Adrenal gland (tissue), 12 donors: ENCODE measurements around the gene ANGPTL4. TPM values are rescaled to one million over a fixed set of nuclear protein-coding genes. Genes with fewer than 3 reads are reported as not detected.

Source experiments
- DNase-seq, 7 donors: peaks; one replicate each; pipeline ENCODE4 v3.0.0-alpha.2; 2019 to 2020
- H3K27ac ChIP-seq, 5 donors: fragments of 200-600 bp; sonication (generic) in 4 of 5; 1 replicate in 3 of 5; 2 replicates in 2 of 5; pipeline versions ENCODE4 v1.5.1 to v1.8.0; 2016 to 2020; ENCODE audit warnings: mild to moderate bottlenecking in 1 of 5
- H3K27me3 ChIP-seq: fragments of 200-600 bp; 2 replicates; pipeline ENCODE4 v1.8.0; 2021
- H3K36me3 ChIP-seq, 2 donors: fragments of 200-600 bp; replicated peaks in 1 of 2; 1 replicate in 1 of 2; 2 replicates in 1 of 2; pipeline versions ENCODE4 v1.5.1 to v1.8.0; 2018 to 2022
- H3K4me1 ChIP-seq, 2 donors: fragments of 200-600 bp; replicated peaks in 1 of 2; 1 replicate in 1 of 2; 2 replicates in 1 of 2; pipeline versions ENCODE4 v1.5.1 to v1.8.0; 2018 to 2021
- H3K4me3 ChIP-seq, 4 donors: fragments of 200-600 bp; sonication (generic) in 3 of 4; one replicate each; pipeline ENCODE4 v1.5.1; 2016 to 2018
- H3K9me3 ChIP-seq, 3 donors: fragments of 200-600 bp; sonication (generic) in 1 of 3; replicated peaks in 1 of 3; 1 replicate in 2 of 3; 2 replicates in 1 of 3; pipeline versions ENCODE4 v1.5.1 to v1.8.0; 2016 to 2021
- CTCF ChIP-seq, 6 experiments: fragments of 450-650 bp in 4 of 6; fragments of 200-600 bp in 2 of 6; sonication (generic) in 1 of 6; IDR thresholded peaks; 1 replicate in 5 of 6; 2 replicates in 1 of 6; pipeline versions ENCODE4 v1.5.1 to v1.8.0; 2016 to 2021; ENCODE audit warnings: antibody characterized with exemption in 6 of 6, mild to moderate bottlenecking in 2 of 6, moderate library complexity in 1 of 6
- POLR2A ChIP-seq, 2 donors: fragments of 450-650 bp; IDR thresholded peaks; one replicate each; pipeline ENCODE4 v1.6.1; 2017; ENCODE audit warnings: antibody characterized with exemption in 2 of 2, mild to moderate bottlenecking in 2 of 2, moderate library complexity in 1 of 2
- WGBS, 4 donors: extraction: QIAGEN DNeasy Blood & Tissue Kit in 2 of 4; methylation state at CpG; one replicate each; pipeline versions ENCODE4 v1.1.5 to v1.1.7; 2013 to 2017; 5-methylcytosine and 5-hydroxymethylcytosine counted together
- intact Hi-C, 2 donors: fragments of 100-400 bp; cut with DNase I; formaldehyde crosslinking; loops; one replicate each; pipeline versions ENCODE4 v1.14.1 to v1.15.0; 2022 to 2023
- polyA plus RNA-seq, 3 donors: library from polyadenylated mRNA; stranded (reverse); fragments of 200-250 nt in 2 of 3; fragments of 350-450 nt in 1 of 3; fragmentation: Illumina TruSeq in 1 of 3; extraction: RNeasy Lipid Tissue Mini Kit (QIAGEN cat#74804) in 1 of 3; gene quantifications; one replicate each; pipeline ENCODE4 v1.2.3, GENCODE V29; 2013 to 2014
- total RNA-seq, 9 donors: library from RNA; depleted of rRNA in 4 of 9; stranded (reverse); fragments of >200 nt in 4 of 9; fragments of 120-200 nt in 1 of 9; fragmentation: NEBNext Ultra II Directional in 1 of 9; extraction: Animal tissue kit (Norgen Biotek cat#: 25700) in 1 of 9; gene quantifications; one replicate each; pipeline versions ENCODE4 v1.1.0 to v1.2.4, GENCODE V29; 2013 to 2023
- donor health status: healthy with polysubstance abuse.
- donor health status: Bipolar disorder and iron deficiency.
- donor health status: DM: yes; HTN: yes; CAD: no.
- donor health status: DM: no; HTN: no; CAD: no.
- donor health status: DM: no; HTN: no; CAD: no.
- donor health status: DM: yes; HTN: yes; CAD: no.

Gene ANGPTL4
- total and polyA plus RNA-seq, 12 donors = 0.33 to 141 (median 27.1) TPM

- intact Hi-C loops = loop anchor here (5.0 to 10.0 kb wide), 2 partner anchors 94 to 172 kb away; no protein-coding TSS in a partner anchor
- Histone ChIP-seq H3K27ac (peak within 1 kb of the TSS in 2 of 5 donors; percentile 55 to 85), H3K4me1 (peaks cover 3 to 31% of the 10 kb centered on the region in 2 donors), H3K4me3 (peak within 1 kb of the TSS; percentile 27 to 98 (median 62)), H3K36me3 (no peaks in the 10 kb centered on the region), H3K27me3 (no peaks in the 10 kb centered on the region), H3K9me3 (no peaks in the 10 kb centered on the region)
- WGBS, 4 donors = 2 to 21% (median 7%) methylated on average over 20 to 89 of the region's 89 CpGs
- TF ChIP-seq POLR2A (IDR thresholded peaks at IDR 0.05) = peak in 1 of 2 donors; percentile 74
- peak; percentile 40 to 67 (median 53) for TF ChIP-seq CTCF (IDR thresholded peaks at IDR 0.05)
- peak; percentile 97 to 98 (median 97) for DNase-seq
Observed at GRCh38 chr19:8412783-8413628, 49.1 kb downstream of the ANGPTL4 start, which contains the start of gene MARCHF2. TSS of gene MARCHF2 (plus strand) at chr19:8413305. CDS start at chr19:8421841, 8,536 bp downstream.

DNA sequence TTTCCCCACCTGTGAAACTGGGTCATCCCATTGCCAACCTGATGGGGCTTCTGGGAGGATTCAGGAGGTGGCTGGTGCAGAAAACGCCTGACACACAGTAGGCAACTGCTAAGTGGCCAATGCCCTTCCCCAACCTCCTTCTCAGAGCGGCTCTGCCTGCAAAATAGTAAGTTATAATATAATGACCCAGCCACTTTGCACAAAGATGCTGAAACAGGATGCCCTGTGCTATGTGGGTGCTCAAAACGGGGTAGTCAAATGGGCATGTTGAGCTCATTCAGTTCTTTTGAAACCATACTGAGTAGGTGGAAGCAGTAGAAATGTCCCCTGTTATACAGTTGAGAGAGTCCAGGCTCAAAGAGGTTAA lies 49.7 kb downstream of the ANGPTL4 start:
- Histone ChIP-seq H3K4me1 (peaks cover 3 to 36% of the 10 kb centered on the region in 2 donors), H3K27me3 (no peaks in the 10 kb centered on the region), H3K36me3 (no peaks in the 10 kb centered on the region), H3K9me3 (no peaks in the 10 kb centered on the region), H3K27ac (peak overlapping the region in 2 of 5 donors; percentile 55 to 85), H3K4me3 (peak overlapping the region; percentile 27 to 98 (median 62))
- 15 to 22% (median 18%) methylated on average over 1 to 3 of the region's 3 CpGs for WGBS, 4 donors
- TF ChIP-seq POLR2A (IDR thresholded peaks at IDR 0.05) = no peak
- TF ChIP-seq CTCF (IDR thresholded peaks at IDR 0.05) = no peak
- peak in 1 of 7 donors; percentile 36 for DNase-seq
- intact Hi-C loops = loop anchor here (5.0 to 10.0 kb wide), 2 partner anchors 94 to 171 kb away; no protein-coding TSS in a partner anchor

DNA sequence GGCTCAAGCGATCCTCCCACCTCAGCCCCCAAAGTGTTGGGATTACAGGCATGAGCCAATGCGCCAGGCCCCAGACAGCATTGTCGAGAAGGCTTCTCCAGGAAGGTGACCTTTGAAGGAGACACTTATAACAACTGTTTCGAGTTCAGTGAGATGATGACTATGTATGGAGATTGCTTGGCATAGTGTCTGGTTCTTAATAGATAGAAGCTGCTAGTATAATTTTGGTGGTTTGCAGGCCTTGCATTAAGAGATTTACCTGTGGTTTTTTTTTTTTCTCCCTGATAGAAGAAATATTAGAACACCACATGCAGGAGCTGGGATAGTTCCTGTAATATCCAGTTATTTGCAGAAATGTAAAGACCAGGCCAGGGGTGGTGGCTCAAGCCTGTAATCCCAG lies 52.8 kb downstream of the ANGPTL4 start:
- H3K4me3 ChIP-seq = no peak overlapping the region
- no peak for DNase-seq
- 71 to 90% (median 83%) methylated on average over 1 to 4 of the region's 4 CpGs for WGBS, 4 donors
- H3K36me3 ChIP-seq = peaks cover 0 to 1% of the 10 kb centered on the region in 2 donors
- intact Hi-C loops = loop anchor here in 1 of 2 donors (10.0 kb wide), 1 partner anchor 168 kb away; no protein-coding TSS in a partner anchor
- H3K27me3 ChIP-seq = no peaks in the 10 kb centered on the region
- no peaks in the 10 kb centered on the region for H3K9me3 ChIP-seq
- H3K27ac ChIP-seq = no peak overlapping the region
- no peak for TF ChIP-seq POLR2A (IDR thresholded peaks at IDR 0.05)
- no peak for TF ChIP-seq CTCF (IDR thresholded peaks at IDR 0.05)
- peaks cover 3 to 36% of the 10 kb centered on the region in 2 donors for H3K4me1 ChIP-seq
